ENCODE results near the gene BASP1.
"Not testable (repeated sequence)": the region's sequence is repeated elsewhere in the genome, so short reads cannot be mapped to it uniquely, and the experiment has no call there.

The BASP1 gene

GRCh38 chr5:17319095-17319494 is 101.7 kb downstream of the BASP1 start:
- DNase-seq (ENCODE audit: low spot score): not testable (repeated sequence)

- DNase-seq (ENCODE audit: low spot score): no peak
These were observed 108.6 kb downstream of the BASP1 start for GRCh38 chr5:17325770-17326599.
